OCI-LY3 (cell line): ENCODE measurements around the gene TSC1.

Source experiments
- EZH2phosphoT487 ChIP-seq: fragments of 200-600 bp; shearing (Covaris generic); IDR thresholded peaks from 2 replicates; pipeline ENCODE4 v1.6.1; 2018; ENCODE audit warnings: antibody characterized with exemption, mixed run types, low read depth
- TF ChIP-seq, protein P1 (sequence below): fragments of 200-600, 300-600 bp; sonication (generic); IDR thresholded peaks from 2 replicates; pipeline ENCODE4 v1.5.1; 2014; ENCODE audit warnings: antibody characterized with exemption, low read length, low read depth

DNA sequence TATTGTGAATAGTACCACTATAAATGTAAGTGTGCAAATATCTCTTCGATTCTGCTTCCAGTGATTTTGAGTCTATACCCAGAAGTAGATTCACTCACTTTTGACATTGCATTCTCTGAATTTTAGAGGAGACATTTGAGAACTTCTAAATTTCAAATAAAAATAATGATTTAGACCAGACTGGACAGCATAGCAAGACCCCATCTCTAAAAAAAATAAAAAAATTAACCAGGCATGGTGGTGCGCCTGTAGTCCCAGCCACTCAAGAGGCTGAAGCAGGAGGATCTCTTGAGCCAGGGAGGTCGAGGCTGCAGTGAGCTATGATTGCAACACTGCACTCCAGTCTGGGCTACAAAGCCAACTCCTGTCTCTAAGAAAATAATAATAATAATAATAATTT lies 32.2 kb upstream of the TSC1 start:
- TF ChIP-seq, protein P1, sequence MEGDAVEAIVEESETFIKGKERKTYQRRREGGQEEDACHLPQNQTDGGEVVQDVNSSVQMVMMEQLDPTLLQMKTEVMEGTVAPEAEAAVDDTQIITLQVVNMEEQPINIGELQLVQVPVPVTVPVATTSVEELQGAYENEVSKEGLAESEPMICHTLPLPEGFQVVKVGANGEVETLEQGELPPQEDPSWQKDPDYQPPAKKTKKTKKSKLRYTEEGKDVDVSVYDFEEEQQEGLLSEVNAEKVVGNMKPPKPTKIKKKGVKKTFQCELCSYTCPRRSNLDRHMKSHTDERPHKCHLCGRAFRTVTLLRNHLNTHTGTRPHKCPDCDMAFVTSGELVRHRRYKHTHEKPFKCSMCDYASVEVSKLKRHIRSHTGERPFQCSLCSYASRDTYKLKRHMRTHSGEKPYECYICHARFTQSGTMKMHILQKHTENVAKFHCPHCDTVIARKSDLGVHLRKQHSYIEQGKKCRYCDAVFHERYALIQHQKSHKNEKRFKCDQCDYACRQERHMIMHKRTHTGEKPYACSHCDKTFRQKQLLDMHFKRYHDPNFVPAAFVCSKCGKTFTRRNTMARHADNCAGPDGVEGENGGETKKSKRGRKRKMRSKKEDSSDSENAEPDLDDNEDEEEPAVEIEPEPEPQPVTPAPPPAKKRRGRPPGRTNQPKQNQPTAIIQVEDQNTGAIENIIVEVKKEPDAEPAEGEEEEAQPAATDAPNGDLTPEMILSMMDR: no peak
- TF ChIP-seq EZH2phosphoT487: no peak
